Large intestine (tissue), 3 donors: Measurements from ENCODE around the gene GABRB1. TPM values are rescaled to one million over a fixed set of nuclear protein-coding genes. Genes with fewer than 3 reads are reported as not detected.

Experiments used
- DNase-seq, 2 donors: peaks; one replicate each; pipeline versions ENCODE4 v3.0.0 to v3.0.0-alpha.2; 2013
- H3K27ac ChIP-seq: one replicate; pipeline ENCODE4 v1.5.1; 2013; ENCODE audit warnings: low read length
- H3K27me3 ChIP-seq: 2 replicates; pipeline ENCODE4 v1.6.1; 2013; ENCODE audit warnings: low read length; ENCODE audit not compliant: control insufficient read depth, insufficient read depth
- H3K36me3 ChIP-seq: 2 replicates; pipeline ENCODE4 v1.6.1; 2013; ENCODE audit warnings: low read length; ENCODE audit not compliant: control insufficient read depth, insufficient read depth
- H3K4me1 ChIP-seq: one replicate; pipeline ENCODE4 v1.6.1; 2013; ENCODE audit warnings: low read length; ENCODE audit not compliant: control insufficient read depth, insufficient read depth
- H3K4me3 ChIP-seq: one replicate; pipeline ENCODE4 v1.5.1; 2013; ENCODE audit warnings: low read length
- H3K9me3 ChIP-seq: one replicate; pipeline ENCODE4 v1.6.1; 2013; ENCODE audit warnings: mild to moderate bottlenecking, low read depth, low read length, moderate library complexity; ENCODE audit not compliant: control insufficient read depth
- WGBS: methylation state at CpG from one replicate; pipeline ENCODE4 v1.1.5; 2013; ENCODE audit warnings: low lambda C conversion rate; ENCODE audit not compliant: insufficient coverage; 5-methylcytosine and 5-hydroxymethylcytosine counted together
- polyA plus RNA-seq: library from polyadenylated mRNA; unstranded; fragments of 120-200 nt; gene quantifications from one replicate; pipeline ENCODE4 v1.2.1, GENCODE V29; 2013

The GABRB1 gene
- polyA plus RNA-seq, 1 donor, result 0.27 TPM

DNA sequence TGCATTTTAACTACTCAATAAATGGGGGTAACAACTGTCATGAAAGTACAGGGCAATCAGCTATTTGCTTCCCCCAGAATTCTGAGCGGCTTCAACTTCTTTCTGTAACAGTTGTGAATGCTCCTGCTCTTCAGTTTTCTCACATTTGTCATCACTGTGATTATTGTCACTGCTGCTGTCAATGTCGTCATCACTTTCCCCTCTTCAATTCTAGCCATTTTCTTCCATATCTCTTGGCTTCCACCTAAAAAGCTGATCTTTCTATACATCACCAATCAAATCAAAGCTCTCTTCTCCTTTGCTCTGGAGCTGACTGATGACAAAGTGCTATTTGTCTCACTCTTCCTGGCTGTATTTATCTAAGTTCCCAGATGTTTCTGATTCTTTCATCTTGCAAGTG, 306.5 kb downstream of the GABRB1 start:
- no peak for DNase-seq
- no peaks in the 10 kb centered on the region for H3K9me3 ChIP-seq
- H3K4me3 ChIP-seq, result no peak overlapping the region
- no peaks in the 10 kb centered on the region for H3K27me3 ChIP-seq
- no peak overlapping the region for H3K27ac ChIP-seq
- 57% methylated on average over 1 of the region's 2 CpGs for WGBS
- H3K4me1 ChIP-seq, result no peaks in the 10 kb centered on the region
- H3K36me3 ChIP-seq, result no peaks in the 10 kb centered on the region

DNA sequence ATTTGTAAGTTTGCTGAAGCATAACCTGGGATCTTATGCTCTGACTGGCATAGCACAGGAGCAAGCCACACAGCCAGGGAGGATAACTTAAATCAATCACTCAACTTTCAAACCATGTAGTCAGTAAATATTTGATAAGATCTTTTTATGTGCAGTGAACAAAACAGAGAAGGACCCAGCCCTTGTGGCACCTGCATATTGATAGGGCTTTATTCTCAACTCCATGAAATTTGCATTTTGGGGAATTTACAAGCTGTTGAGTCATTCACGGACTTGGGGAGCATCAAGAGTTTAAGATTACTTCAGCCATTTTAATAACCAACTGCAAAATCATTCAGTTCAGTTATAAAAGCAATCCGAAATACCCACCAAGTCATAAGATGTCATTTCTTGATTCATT, 309.5 kb downstream of the GABRB1 start:
- no peak for DNase-seq
- Histone ChIP-seq H3K36me3 (no peaks in the 10 kb centered on the region), H3K4me1 (no peaks in the 10 kb centered on the region), H3K27me3 (no peaks in the 10 kb centered on the region), H3K27ac (no peak overlapping the region), H3K4me3 (no peak overlapping the region), H3K9me3 (no peaks in the 10 kb centered on the region)
- WGBS, result 100% methylated on average over 1 of the region's 2 CpGs

DNA sequence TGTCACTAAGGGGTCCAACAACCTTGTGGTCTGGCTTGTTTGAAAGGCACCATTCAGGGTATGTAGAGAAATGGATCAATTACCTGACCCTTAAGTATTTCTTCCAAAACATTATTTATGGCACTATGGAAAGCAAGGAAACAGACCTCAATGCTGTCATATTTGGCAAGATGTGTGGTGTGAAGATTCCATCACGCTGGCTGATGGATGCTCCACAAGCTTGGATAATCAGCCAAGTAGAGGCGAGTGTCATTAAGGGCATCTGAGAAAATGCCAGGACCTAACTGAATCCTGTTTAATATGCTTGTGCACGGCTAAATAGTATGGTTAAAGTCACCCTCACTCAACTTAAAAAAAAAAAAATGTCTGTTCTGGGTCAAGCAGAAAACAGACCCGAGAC, 311.4 kb downstream of the GABRB1 start:
- H3K4me1 ChIP-seq, result no peaks in the 10 kb centered on the region
- no peaks in the 10 kb centered on the region for H3K36me3 ChIP-seq
- H3K27me3 ChIP-seq, result no peaks in the 10 kb centered on the region
- H3K27ac ChIP-seq, result no peak overlapping the region
- no peak overlapping the region for H3K4me3 ChIP-seq
- no peaks in the 10 kb centered on the region for H3K9me3 ChIP-seq
- no peak for DNase-seq
- 92% methylated on average over 2 of the region's 4 CpGs for WGBS

DNA sequence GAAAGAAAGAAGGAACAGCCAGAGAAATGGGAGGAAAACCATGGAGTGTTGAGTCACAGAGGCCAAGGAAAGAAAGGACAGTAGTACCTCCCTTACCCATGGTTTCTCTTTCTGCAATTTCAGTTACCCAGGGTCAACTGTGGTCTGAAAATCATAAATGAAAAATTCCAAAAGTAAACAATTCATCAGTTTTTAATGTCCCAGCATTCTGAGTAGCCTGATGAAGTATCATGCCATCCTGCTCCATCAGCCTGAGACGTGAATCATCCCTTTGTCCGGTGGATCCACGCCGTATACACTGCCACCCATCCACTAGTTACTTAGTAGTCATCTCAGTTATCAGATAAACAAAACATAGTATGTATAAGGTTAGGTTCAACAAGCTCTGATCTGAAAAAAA, 318.0 kb downstream of the GABRB1 start:
- H3K4me1 ChIP-seq, result no peaks in the 10 kb centered on the region
- H3K36me3 ChIP-seq, result no peaks in the 10 kb centered on the region
- H3K27ac ChIP-seq, result no peak overlapping the region
- H3K4me3 ChIP-seq, result no peak overlapping the region
- no peak for DNase-seq
- H3K9me3 ChIP-seq, result no peaks in the 10 kb centered on the region
- no CpG with 5 or more reads among the region's 4 CpGs for WGBS
- no peaks in the 10 kb centered on the region for H3K27me3 ChIP-seq

DNA sequence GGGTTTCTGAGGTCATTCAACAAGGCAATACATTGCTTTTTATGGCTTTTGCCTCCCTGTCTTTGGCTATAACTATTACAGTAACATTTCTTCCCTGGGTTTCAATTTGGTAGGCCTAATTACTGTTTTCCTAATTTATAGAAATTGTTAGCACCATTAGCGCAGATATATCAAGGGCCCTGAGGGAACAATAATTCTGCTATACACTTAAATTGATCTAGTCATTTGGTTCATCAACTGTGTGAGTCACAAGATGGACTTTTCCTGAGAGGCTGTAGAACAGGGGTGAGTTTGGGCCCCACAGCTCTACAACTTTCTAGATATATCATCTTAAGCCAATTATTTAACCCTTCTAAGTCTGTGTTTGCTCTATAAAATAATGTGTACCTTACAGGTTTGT, 324.2 kb downstream of the GABRB1 start:
- H3K4me3 ChIP-seq, result no peak overlapping the region
- WGBS, result 100% methylated on average over 1 of the region's 1 CpG
- no peaks in the 10 kb centered on the region for H3K36me3 ChIP-seq
- H3K9me3 ChIP-seq, result no peaks in the 10 kb centered on the region
- no peaks in the 10 kb centered on the region for H3K4me1 ChIP-seq
- H3K27ac ChIP-seq, result no peak overlapping the region
- H3K27me3 ChIP-seq, result no peaks in the 10 kb centered on the region
- no peak for DNase-seq

DNA sequence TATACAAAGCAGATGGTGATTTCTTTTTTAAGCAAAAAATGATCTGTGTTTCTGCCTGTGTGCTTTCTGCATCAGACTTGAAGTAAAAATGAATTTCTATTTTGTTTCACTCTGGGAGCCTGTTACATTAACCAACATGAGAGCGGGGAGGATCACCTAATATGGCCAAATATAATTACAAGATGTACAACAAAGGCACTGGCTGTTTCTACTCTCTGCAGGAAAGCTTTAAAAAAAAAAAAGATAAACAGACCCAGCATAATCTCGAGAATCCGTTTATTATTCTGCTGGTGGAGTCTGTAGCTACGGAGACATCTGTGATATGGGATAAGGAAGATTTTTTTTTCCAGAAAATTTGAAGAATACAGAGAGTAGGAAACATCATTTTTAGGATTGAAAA, 328.5 kb downstream of the GABRB1 start:
- Histone ChIP-seq H3K4me1 (no peaks in the 10 kb centered on the region), H3K36me3 (no peaks in the 10 kb centered on the region), H3K27me3 (no peaks in the 10 kb centered on the region), H3K4me3 (no peak overlapping the region), H3K27ac (no peak overlapping the region), H3K9me3 (no peaks in the 10 kb centered on the region)
- no peak for DNase-seq
- WGBS, result 10% methylated on average over 2 of the region's 4 CpGs

DNA sequence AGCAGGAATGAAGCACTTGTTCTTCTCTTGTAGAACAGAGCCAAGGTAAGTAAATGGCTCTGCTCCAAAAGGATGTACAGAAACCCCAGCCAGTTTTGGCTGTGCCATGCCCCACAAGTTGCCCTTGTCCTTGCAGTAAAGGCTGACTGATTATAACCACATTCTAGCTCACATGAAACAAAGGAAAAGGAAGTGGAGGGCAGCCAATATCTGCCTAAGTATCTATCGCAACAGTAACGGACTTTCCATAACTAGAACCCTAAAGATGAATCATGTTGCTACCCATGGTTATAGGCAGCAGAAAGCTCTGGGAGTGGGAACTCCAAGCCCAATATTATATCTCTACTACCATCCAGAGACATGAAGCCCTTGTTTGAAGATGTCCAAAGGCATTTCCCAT, 336.4 kb downstream of the GABRB1 start:
- no peak for DNase-seq
- no peaks in the 10 kb centered on the region for H3K36me3 ChIP-seq
- no peaks in the 10 kb centered on the region for H3K4me1 ChIP-seq
- WGBS, result no CpG with 5 or more reads among the region's 2 CpGs
- no peak overlapping the region for H3K27ac ChIP-seq
- H3K27me3 ChIP-seq, result no peaks in the 10 kb centered on the region
- no peaks in the 10 kb centered on the region for H3K9me3 ChIP-seq
- no peak overlapping the region for H3K4me3 ChIP-seq

DNA sequence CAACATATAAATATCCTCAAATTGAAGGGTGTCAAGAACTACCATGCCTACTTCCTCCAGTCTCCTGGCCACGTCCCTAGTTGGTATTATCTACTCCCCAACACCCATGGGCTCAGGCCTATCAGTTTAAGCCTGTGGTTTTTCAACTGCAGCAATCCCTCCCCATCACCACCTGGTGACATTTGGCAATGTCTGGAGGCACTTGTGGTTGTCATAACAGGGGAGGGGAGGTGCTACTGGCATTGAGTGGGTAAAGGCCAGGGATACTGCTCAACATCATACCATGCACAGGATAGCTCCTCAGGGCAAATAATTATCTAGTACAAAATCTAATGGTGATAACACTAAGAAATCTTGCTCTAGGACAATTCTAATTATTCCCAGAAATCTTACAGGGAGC, 336.8 kb downstream of the GABRB1 start:
- no peaks in the 10 kb centered on the region for H3K4me1 ChIP-seq
- no CpG with 5 or more reads among the region's 1 CpG for WGBS
- H3K36me3 ChIP-seq, result no peaks in the 10 kb centered on the region
- no peak overlapping the region for H3K27ac ChIP-seq
- no peaks in the 10 kb centered on the region for H3K9me3 ChIP-seq
- no peak for DNase-seq
- no peaks in the 10 kb centered on the region for H3K27me3 ChIP-seq
- H3K4me3 ChIP-seq, result no peak overlapping the region

DNA sequence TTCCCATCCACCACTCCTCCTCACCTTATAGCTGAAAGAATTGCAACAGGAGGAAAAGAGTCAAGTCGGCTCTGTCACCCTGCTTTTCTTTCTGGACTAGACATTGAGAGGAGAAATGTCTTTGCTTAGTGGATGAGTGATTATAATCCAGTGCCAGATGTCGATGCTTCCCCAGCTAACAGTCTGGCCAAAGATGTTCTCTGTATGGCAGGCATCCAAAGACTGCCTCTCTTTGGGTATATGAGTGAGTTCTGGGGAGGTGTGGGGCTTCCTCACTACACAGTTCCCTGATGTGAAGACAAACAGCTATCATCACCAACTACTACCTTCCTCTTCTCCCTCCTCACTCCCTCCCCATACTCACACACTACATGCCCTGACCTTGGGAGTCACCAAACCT, 341.2 kb downstream of the GABRB1 start:
- no peak for DNase-seq
- WGBS, result no CpG with 5 or more reads among the region's 2 CpGs
- H3K27me3 ChIP-seq, result no peaks in the 10 kb centered on the region
- H3K27ac ChIP-seq, result no peak overlapping the region
- no peaks in the 10 kb centered on the region for H3K9me3 ChIP-seq
- H3K4me1 ChIP-seq, result no peaks in the 10 kb centered on the region
- no peak overlapping the region for H3K4me3 ChIP-seq
- no peaks in the 10 kb centered on the region for H3K36me3 ChIP-seq

DNA sequence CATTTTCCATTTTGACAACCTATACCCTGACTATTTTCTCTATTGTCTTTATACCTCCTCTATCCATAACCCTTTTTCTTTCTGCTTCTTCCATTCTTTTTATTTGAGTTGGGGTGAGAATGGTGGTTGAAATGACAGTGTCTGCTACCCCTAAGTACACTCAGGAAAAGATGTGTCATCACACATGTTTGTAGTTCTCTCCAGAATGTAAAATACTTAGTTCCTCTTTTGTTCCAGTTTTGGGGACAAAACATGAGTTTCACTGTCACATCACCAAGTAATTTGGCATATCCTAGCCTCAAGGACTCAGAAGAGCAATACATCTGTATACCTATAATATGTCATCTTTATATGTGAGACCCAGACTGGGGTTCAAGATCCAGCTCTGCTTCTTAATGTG, 341.8 kb downstream of the GABRB1 start:
- H3K27ac ChIP-seq, result no peak overlapping the region
- H3K9me3 ChIP-seq, result peaks cover 4% of the 10 kb centered on the region
- H3K4me1 ChIP-seq, result no peaks in the 10 kb centered on the region
- no peaks in the 10 kb centered on the region for H3K36me3 ChIP-seq
- no peaks in the 10 kb centered on the region for H3K27me3 ChIP-seq
- no peak for DNase-seq
- no peak overlapping the region for H3K4me3 ChIP-seq

DNA sequence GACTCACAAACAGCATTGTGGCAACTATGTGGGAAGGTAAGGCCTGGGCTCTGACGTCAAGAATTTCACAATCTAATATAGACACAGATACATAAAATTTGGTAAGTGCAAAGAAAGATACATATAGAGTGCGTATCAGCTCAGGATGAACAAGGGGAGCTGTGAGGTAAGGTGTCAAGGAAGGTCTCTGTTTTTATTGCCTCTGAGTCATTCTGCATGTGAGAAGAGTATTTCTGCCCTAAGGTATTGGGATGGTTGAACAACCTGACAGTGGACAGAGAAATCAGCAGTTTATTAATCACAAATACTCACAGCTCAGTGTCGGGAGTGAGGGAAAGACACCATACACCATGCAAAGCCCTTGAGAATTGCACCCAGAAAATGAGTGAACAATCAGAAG, 342.3 kb downstream of the GABRB1 start:
- H3K9me3 ChIP-seq, result peaks cover 6% of the 10 kb centered on the region
- WGBS, result 100% methylated on average over 1 of the region's 3 CpGs
- no peaks in the 10 kb centered on the region for H3K27me3 ChIP-seq
- H3K27ac ChIP-seq, result no peak overlapping the region
- no peaks in the 10 kb centered on the region for H3K36me3 ChIP-seq
- no peak overlapping the region for H3K4me3 ChIP-seq
- no peak for DNase-seq
- no peaks in the 10 kb centered on the region for H3K4me1 ChIP-seq
